GM18867 (cell line): Measurements from ENCODE around the gene UBASH3A.

Experiments
- ATAC-seq: cut with Tn5 transposase; IDR thresholded peaks from one replicate; pipeline ENCODE4 v1.9.1; 2021; ENCODE audit warnings: mild to moderate bottlenecking, moderate library complexity; ENCODE audit not compliant: unreplicated experiment

UBASH3A gene

GRCh38 chr21:42426424-42426823 is 22.7 kb downstream of the UBASH3A start:
- no peak for ATAC-seq

- ATAC-seq: no peak
Measured at GRCh38 chr21:42426876-42427480, 23.3 kb downstream of the UBASH3A start.

GRCh38 chr21:42427809-42428419 is 24.2 kb downstream of the UBASH3A start:
- no peak for ATAC-seq

GRCh38 chr21:42429021-42429420 is 25.3 kb downstream of the UBASH3A start:
- ATAC-seq: no peak

GRCh38 chr21:42429856-42430255 is 26.2 kb downstream of the UBASH3A start:
- no peak for ATAC-seq

- no peak for ATAC-seq
Measured at GRCh38 chr21:42430521-42430920, 26.8 kb downstream of the UBASH3A start.

- no peak for ATAC-seq
Measured at GRCh38 chr21:42431196-42431595, 27.5 kb downstream of the UBASH3A start.

GRCh38 chr21:42432695-42433094 is 29.0 kb downstream of the UBASH3A start:
- ATAC-seq: no peak

GRCh38 chr21:42433946-42434551 is 30.3 kb downstream of the UBASH3A start:
- ATAC-seq: no peak

- ATAC-seq: no peak
Measured at GRCh38 chr21:42434884-42435283, 31.2 kb downstream of the UBASH3A start.

- no peak for ATAC-seq
Measured at GRCh38 chr21:42435401-42435800, 31.7 kb downstream of the UBASH3A start.

- no peak for ATAC-seq
Measured at GRCh38 chr21:42435833-42436232, 32.1 kb downstream of the UBASH3A start.

GRCh38 chr21:42436914-42437313 is 33.2 kb downstream of the UBASH3A start:
- no peak for ATAC-seq

- ATAC-seq: no peak
Measured at GRCh38 chr21:42437786-42438185, 34.1 kb downstream of the UBASH3A start.

GRCh38 chr21:42438316-42439205 is 34.9 kb downstream of the UBASH3A start:
- ATAC-seq: no peak

- no peak for ATAC-seq
Measured at GRCh38 chr21:42439284-42440186, 35.8 kb downstream of the UBASH3A start.

GRCh38 chr21:42440187-42440792 is 36.6 kb downstream of the UBASH3A start:
- ATAC-seq: peak; percentile 67

GRCh38 chr21:42441963-42442362 is 38.3 kb downstream of the UBASH3A start:
- ATAC-seq: no peak

GRCh38 chr21:42443181-42443785 is 39.6 kb downstream of the UBASH3A start:
- ATAC-seq: no peak
